Spleen (tissue), 7 donors: Measurements from ENCODE around the gene DOCK4.

Experiments
- CTCF ChIP-seq, 11 experiments: fragments of 200-600 bp in 7 of 11; fragments of 450-650 bp in 4 of 11; sonication (generic) in 4 of 11; IDR thresholded peaks in 8 of 11; conservative IDR thresholded peaks in 3 of 11; 1 replicate in 7 of 11; 2 replicates in 4 of 11; pipeline versions ENCODE4 v1.4.0 to v1.8.0; 2016 to 2021; ENCODE audit warnings: antibody characterized with exemption in 11 of 11, inconsistent platforms in 4 of 11, mild to moderate bottlenecking in 1 of 11
- POLR2A ChIP-seq, 3 donors: fragments of 450-650 bp; IDR thresholded peaks; one replicate each; pipeline ENCODE4 v1.5.1; 2017; ENCODE audit warnings: antibody characterized with exemption in 3 of 3, mild to moderate bottlenecking in 1 of 3
- POLR2AphosphoS5 ChIP-seq, 3 donors: sonication (generic); formaldehyde crosslinking; IDR thresholded peaks; one replicate each; pipeline ENCODE4 v1.5.1; 2017; ENCODE audit warnings: antibody characterized with exemption in 3 of 3
- donor health status: DM: no; HTN: no; CAD: no; lungs with moderate emphysema.
- donor health status: DM: no; HTN: no; CAD: no.
- donor health status: DM: no; HTN: no; CAD: no.

GRCh38 chr7:112202816-112203215, 3.4 kb downstream of the DOCK4 start:
- no peak for TF ChIP-seq POLR2AphosphoS5 (IDR thresholded peaks at IDR 0.05)
- TF ChIP-seq CTCF (IDR thresholded peaks at IDR 0.05 in 8 of 11, conservative IDR thresholded peaks at IDR 0.05 in 3 of 11): no peak
- TF ChIP-seq POLR2A (IDR thresholded peaks at IDR 0.05): no peak
